Stomach (tissue), 4 donors: ENCODE results near the gene GIPC2.

Experiments
- CTCF ChIP-seq, 7 experiments: fragments of 450-650 bp in 4 of 7; fragments of 200-600 bp in 3 of 7; sonication (generic) in 3 of 7; IDR thresholded peaks; one replicate each; pipeline ENCODE4 v1.5.1; 2016 to 2019; ENCODE audit warnings: antibody characterized with exemption in 7 of 7, control low read depth in 2 of 7, mild to moderate bottlenecking in 1 of 7
- POLR2A ChIP-seq, 4 donors: fragments of 450-650 bp; IDR thresholded peaks; one replicate each; pipeline ENCODE4 v1.6.1; 2016; ENCODE audit warnings: antibody characterized with exemption in 4 of 4, control low read depth in 2 of 4, mild to moderate bottlenecking in 1 of 4, moderate library complexity in 1 of 4

- TF ChIP-seq CTCF (IDR thresholded peaks at IDR 0.05) (no peak), POLR2A (IDR thresholded peaks at IDR 0.05) (no peak)
Observed at GRCh38 chr1:78075621-78076020, 29.9 kb downstream of the GIPC2 start.
